Left renal pelvis (tissue), 4 donors: ENCODE measurements around the gene TRIM36. TPM values are rescaled to one million over a fixed set of nuclear protein-coding genes. Genes with fewer than 3 reads are reported as not detected.

Source experiments
- DNase-seq, 4 donors: peaks; one replicate each; pipeline ENCODE4 v3.0.0-alpha.2; 2013; ENCODE audit warnings: low read depth in 4 of 4, low spot score in 3 of 4
- polyA plus RNA-seq, 4 donors: library from polyadenylated mRNA; unstranded; fragments of 120-200 nt; gene quantifications; one replicate each; pipeline ENCODE4 v1.2.1, GENCODE V29; 2013; ENCODE audit not compliant: insufficient read length in 4 of 4

The TRIM36 gene
- polyA plus RNA-seq, 4 donors, result 2.2 to 3.5 (median 3.0) TPM

GRCh38 chr5:115079924-115080623 lies 89.6 kb downstream of the TRIM36 start:
- no peak for DNase-seq

Other genes with a start within 250 kb of the TRIM36 start
- 10 to 100 TPM; 25.8 to 41.8 (median 33.5) TPM for gene PGGT1B, start 93.0 kb upstream of the TRIM36 start, polyA plus RNA-seq
- gene CCDC112, start 126.7 kb upstream of the TRIM36 start, polyA plus RNA-seq, result 10 to 100 TPM in 3 of 4 donors, 1 to 10 TPM in 1; 5.8 to 18.7 (median 16.5) TPM